GM21717 (cell line): ENCODE measurements around the gene CD3E.

Experiments
- ATAC-seq: cut with Tn5 transposase; IDR thresholded peaks from one replicate; pipeline ENCODE4 v1.9.1; 2021; ENCODE audit warnings: mild to moderate bottlenecking, moderate library complexity; ENCODE audit not compliant: unreplicated experiment

The CD3E gene

DNA sequence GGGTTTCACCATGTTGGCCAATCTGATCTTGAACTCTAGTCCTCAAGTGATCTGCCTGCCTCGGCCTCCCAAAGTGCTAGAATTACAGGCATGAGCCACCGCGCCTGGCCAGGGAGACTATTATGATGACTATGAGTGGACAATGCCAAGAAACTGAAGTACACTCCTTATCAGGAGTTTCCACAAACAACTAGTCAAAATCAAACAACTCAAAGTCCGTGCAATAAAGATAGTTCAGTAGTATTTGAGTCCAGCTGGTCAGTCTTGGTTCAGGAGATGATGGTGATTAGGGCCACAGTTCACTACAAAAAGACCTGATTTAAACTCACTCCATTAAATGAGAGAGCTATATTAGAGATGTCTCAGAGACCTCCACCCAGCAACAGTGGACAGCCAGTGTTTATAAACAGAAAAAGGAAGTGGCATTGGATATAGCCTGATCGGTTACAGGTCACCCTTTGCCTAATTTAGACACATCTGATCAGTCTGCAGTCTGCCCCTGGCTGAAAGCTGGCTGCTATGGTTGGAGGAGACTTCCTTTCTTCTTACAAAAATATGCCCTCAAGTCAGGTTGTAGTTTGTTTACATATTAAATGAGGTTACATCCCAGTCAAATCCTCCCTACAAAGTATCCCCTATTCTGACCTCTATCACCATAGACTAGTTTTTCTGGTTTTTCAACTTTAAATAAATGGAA, 17.0 kb downstream of the CD3E start:
- ATAC-seq: no peak

DNA sequence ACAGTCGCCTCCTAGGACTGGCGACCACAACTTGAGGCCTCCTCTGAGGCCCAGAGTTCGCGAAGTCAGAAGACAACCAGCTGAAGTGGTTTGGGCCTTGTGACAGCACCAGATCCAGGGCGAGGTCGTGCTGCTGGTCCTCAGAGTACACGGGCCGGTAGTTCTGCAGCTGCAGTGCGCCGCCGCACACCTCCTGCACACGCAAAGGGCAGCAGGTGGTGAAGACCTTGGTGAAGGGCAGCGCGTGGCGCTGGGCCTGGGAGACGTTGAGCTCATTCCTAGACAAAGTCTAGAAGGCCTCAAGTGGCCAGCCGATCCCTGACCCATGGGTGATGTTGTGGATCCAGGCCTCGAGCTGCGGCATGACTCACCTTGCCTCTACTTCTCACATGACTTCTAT, 18.2 kb downstream of the CD3E start:
- ATAC-seq: no peak

DNA sequence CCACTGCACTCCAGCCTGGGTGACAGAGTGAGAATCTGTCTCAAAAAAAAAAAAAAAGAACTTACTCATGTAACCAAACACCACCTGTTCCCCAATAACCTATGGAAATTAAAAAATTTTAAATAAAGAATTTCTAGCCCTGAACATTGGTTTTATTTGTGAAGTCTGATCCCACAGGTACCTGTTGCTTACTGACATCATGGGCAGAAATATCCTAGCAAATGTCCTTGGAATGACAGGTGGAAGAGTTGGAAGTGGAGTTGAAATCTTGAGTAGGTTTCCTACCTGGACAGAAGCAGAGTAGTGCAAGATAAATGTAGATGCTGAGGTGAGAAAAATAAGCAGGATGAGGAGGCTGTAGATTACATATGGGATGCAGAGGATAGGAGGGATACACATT, 20.8 kb downstream of the CD3E start:
- no peak for ATAC-seq

DNA sequence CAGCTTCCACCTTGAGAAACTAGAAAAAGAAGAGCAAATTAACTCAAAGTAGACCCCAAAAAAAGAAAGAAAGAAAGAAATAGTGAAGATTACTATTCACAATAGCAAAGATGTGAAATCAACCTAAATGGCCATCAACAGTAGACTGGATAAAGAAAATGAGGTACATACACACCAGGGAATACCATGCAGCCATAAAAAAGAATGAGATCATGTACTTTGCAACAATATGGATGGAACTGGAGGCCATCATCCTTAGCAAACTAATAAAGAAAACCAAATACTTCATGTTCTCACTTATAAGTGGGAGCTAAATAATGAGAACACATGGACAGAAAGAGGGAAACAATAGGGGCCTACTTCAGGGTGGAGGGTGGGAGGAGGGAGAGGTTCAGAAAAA, 24.2 kb downstream of the CD3E start:
- ATAC-seq: no peak

DNA sequence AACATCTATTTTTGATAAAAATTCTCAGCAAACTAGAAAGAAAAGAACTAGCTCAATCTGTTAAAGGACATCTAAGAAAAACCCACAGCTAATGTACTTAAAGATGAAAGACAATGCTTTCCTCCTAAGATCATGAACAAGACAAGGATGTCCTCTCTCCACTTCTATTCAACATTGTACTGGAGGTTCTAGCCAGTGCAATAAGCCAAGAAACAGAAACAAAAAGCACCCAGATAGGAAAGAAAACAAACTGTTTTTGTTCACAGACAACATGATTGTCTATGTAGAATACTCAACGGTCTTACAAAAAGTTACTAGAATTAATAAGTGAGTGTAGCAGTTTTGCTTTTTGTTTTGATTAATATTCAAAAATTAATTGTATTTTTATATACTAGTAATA, 30.2 kb downstream of the CD3E start:
- ATAC-seq: no peak

DNA sequence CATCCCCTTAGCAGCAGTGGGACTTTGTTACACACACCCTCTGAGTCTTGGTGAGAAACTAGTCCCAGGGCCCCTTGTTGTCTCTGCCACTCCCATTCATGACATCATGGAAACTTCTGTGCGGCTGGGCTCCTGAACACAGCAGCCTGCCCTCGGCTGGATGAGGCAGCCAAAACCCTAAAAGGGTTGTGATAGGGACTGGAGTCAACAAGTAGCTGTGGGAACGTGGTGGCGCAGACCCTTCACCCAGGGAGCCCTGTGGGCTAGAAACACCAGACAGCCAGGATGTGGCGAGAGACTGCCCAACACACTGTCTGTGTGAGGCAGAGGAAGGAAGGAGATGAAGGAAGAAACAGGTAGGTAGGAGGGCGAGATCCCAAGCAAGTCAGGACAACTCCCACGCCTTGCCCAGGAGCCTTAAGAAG, 34.1 kb downstream of the CD3E start:
- ATAC-seq: no peak

DNA sequence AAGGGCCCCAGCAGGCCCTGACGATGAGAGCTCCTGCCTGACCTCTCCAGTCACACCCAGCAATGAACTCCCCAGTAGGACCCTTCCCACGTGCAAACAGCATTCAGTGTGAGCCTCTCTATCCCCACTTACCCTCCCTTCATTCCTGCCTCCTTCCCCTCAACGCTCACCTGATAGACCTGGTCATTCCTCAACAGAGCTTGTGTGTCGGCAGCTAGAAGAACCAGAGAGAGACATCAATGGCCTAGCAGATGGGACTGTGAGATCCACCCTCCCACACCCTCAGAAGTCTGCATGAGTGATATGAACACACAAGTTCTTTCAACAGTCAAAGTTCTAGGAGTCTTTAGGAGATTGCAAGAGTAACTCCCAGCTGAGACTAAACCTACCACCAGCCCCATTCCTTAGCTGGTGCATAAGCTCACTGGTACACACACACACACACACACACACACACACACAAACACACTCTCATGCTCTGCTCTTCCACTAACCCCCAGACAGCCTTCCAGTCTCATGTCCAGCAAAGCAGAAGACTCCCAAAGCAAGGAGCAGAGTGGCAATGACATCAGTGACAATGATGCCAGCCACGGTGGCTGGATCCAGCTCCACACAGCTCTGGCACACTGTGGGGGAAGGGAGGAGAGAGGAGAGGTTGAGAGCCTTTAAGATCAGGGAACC, 34.9 kb downstream of the CD3E start:
- ATAC-seq: no peak

DNA sequence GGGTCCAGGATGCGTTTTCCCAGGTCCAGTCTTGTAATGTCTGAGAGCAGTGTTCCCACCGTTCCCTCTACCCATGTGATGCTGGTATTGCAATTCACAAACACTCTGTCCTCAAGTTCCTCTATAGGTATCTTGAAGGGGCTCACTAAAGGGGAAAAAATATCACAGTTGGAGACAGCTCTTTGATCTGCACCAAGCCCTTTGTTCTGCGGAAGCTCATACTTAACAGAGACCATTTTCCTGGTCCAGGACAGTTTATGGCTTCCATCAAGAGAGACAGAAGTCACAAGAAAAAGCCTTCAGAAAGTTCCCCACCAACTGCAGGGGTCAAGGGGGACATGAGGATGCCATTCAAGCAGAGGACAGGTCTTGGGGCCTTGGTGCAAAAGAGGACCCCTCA, 35.9 kb downstream of the CD3E start:
- ATAC-seq: no peak

DNA sequence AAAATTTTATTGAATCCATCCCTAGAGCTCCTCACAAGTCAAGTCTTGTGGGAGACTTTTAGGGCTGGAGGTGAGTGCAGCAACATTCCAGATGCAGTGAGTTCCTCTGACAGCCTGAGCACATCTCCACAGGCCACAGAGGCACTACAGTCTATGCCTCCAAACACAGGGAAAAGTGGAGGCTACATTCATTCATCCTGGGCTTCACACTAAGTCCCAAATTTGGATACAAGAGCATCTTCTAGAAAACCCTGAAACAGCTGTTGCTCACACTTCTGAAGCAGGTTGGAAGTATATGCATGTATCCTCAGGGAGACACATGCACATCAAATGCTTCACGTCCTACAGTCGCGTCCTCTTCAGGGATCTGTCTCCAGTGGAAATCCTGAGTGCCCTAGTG, 36.7 kb downstream of the CD3E start:
- no peak for ATAC-seq

DNA sequence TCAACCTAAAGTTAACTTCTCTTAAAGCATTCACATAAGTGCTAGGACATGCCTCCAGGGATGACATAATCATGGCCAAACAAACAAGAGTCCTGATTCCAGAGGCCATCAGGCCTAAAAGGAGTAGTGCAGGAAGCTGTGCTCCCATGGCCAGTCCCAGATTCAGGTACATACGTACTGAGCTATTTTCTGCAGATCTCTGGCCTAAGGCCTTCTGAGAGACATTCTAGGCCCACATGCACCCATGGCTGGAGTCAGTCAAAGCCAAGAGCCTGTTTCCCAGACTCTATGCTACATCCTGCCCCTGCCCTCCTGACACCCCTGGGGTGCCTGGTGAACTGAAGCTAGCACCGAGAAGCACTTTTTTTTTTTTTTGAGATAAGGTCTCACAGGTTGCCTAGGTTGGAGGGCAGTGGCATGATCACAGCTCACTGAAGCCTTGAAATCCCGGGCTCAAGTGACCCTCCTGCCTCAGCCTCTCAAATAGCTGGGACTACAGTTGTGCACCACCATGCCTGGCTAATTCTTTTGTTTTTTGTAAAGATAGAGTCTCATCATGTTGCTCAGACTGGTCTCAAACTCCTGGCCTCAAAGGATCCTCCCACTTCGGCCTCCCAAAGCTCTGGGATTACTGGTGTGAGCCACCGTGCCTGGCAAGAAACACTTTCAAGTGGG, 37.4 kb downstream of the CD3E start:
- no peak for ATAC-seq

DNA sequence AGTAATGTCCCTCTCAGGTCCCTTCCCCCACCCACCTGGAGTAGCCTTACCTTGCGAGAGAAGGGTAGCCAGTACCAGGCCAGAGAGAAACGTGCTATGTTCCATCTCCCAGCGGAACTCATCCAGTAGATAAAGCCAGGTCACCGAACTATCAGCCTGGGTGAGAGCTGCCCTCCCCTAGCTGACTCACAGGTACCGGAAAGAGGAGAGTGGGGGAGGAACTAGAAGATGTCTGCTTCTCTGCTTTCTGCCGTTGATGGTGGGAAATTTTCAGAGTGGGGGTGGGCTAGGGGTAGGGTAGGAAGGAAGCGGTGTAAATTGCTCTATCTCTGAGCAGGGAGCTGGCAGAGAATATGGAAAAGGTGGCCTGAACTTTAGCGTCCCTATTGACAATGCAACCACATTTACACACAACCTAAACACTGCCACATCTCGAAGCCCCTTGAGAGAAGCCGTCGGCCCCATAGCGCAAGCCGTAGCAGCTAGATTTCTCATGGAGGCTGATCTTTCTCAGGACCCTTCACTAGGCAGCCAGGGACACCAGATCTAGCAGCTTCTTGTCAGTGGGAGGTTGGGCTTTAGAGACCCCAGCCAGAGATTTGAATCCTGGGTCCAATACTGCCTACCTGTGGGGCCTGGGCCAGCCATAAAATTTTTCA, 38.1 kb downstream of the CD3E start, which contains the start of gene CD3D:
TSS of gene CD3D (minus strand) at position 203 of the 659 bp plus-strand sequence. CDS start at position 105, 98 bp downstream.
- ATAC-seq: no peak

DNA sequence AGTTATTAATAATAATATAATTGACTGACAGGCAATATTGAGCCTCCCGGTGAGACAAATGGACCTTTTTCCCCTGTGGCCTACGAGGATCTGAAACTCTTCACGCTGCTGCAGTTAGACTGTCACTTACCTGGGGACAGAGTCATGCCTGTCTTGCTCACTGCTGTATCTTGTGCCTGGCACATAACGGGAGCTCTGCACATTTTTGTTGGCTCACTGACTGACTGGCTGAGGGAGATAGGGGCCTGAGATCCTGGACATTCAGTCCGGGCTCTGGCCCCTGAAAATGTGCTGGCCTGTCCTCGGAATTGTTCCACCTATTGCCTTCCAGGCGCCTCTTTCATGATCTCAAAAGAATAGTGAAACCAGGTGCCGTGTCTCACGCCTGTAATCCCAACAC, 38.7 kb downstream of the CD3E start:
- ATAC-seq: no peak

DNA sequence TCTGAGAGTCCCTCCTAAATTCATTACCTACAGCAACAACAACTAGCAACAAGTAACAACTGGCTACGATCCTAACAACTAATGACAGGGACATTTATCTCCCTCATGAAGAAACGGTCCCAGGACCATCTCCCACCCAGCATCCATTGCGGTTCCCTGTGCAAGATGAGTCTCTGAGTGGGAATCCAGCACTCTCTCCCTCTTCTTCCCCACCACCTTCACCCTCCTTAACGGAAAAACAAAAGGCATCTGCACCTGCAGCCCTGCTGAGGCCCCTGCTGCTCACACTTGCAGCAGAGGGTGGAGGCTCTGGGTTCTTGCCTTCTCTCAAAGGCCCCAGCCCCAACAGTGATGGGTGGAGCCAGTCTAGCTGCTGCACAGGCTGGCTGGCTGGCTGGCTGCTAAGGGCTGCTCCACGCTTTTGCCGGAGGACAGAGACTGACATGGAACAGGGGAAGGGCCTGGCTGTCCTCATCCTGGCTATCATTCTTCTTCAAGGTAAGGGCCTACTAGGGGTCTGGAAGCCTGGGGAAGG, 39.5 kb downstream of the CD3E start, which contains the start of gene CD3G:
TSS of gene CD3G (plus strand) at position 364 of the 535 bp plus-strand sequence. CDS start at position 444, 80 bp downstream.
- ATAC-seq: no peak

DNA sequence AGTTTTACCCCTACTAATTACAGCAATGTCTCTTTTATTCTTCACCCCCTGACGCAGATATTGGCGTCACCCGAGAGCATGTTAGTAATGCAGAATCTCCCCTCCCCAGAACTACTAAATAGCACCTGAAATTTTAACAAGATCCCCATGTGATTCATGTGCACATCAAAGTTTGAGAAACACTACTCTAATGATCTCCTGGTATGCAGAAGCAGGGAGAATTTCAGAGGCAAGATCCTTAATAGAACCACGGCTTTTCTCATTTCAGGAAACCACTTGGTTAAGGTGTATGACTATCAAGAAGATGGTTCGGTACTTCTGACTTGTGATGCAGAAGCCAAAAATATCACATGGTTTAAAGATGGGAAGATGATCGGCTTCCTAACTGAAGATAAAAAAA, 44.9 kb downstream of the CD3E start:
- ATAC-seq: no peak

DNA sequence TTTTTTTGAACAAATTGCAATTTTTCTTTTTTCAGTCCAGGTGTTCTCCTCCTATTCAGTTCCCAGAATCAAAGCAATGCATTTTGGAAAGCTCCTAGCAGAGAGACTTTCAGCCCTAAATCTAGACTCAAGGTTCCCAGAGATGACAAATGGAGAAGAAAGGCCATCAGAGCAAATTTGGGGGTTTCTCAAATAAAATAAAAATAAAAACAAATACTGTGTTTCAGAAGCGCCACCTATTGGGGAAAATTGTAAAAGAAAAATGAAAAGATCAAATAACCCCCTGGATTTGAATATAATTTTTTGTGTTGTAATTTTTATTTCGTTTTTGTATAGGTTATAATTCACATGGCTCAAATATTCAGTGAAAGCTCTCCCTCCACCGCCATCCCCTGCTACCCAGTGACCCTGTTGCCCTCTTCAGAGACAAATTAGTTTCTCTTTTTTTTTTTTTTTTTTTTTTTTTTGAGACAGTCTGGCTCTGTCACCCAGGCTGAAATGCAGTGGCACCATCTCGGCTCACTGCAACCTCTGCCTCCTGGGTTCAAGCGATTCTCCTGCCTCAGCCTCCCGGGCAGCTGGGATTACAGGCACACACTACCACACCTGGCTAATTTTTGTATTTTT, 48.7 kb downstream of the CD3E start:
- no peak for ATAC-seq

DNA sequence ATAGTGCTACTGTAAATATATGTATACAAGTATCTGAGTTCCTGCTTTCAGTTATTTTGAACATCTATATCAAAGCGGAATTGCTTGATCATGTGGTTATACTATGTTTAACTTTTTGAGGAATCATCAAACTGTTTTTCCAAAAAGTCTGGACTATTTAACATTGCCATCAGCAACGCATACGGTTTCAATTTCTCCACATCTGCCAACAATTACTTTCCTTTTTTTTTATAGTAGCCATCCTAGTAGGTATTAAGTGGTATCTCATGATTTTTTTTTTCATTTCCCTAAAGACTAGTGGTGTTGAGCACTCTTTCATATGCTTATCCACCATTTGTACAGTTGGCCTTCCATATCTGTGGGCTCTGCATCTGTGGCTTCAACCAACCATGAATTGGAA, 53.5 kb downstream of the CD3E start:
- no peak for ATAC-seq

DNA sequence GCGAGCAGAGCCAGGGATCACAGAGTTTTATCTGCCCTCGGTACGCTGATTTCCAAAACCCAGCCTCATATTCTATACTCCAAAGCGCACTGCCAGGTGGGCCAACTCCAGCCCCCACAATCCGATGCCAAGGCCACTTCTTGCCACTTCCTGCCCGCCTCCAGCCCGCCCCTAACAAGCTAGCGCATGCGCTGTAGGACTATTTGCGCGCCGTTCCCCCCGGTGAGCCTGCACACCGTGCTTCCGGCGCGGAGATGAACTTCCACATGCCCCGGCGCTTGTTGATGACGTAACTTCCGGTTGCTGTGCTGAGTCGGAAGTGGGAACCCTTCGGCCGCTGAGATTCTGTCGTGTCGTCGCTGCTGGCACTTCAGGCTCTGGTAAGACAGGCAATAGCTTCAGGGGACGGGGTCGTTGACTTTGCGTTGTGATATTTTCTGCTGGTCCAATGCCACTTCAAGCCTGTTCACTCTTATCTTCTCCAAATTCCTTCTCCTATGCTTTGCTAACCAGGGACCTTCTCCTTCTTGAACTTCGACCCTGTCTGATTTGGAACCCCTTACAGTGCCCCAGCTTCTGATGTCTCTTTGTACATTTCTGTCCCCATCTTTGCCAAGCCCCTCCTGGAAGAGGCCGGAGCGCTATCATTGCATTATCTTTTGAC, 54.9 kb downstream of the CD3E start, which contains the start of gene UBE4A:
TSS of gene UBE4A (plus strand) at position 306 of the 664 bp plus-strand sequence. CDS start 5,481 bp downstream, outside the sequence.
- peak; percentile 86 for ATAC-seq

DNA sequence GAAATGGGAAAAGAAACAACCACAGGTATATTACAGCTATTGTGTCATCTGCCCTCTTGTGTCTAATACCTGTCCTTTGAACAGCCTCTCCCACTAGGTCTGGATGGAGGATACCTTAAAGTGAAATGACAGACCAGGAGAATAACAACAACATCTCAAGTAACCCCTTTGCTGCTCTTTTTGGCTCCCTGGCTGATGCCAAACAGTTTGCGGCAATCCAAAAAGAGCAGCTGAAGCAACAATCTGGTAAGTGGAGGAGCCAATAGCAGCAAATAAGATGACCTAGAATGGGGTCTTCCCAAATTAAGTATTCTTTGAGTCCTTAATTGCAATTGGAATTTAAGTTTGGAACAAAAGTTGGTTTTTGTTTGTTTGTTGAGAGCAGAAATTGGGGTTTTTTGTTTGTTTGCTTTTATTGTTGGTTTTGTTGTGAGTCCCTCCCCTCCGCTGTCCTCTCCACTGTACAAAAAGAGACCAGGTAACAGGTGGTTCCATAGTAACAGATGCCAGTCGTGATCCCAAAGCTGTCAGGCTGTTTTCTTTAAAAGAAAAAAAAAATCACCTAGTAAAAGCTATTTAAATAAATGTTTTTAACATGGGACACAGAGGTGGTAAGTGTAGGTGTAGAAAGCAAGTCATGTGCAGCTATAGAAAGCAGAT, 60.6 kb downstream of the CD3E start:
- no peak for ATAC-seq
